IMR-90 (cell line): ENCODE results near the gene SELENBP1. TPM values are rescaled to one million over a fixed set of nuclear protein-coding genes. Genes with fewer than 3 reads are reported as not detected.
A peak's percentile ranks its signal among the peaks of the same experiment; 100 is the strongest.

Experiments used
- ATAC-seq: fragments of 200-7000 bp; cut with Tn5 transposase; 2 replicates; pipeline ENCODE4 v1.9.1; 2020; ENCODE audit warnings: low read depth, mild to moderate bottlenecking, moderate library complexity
- BruUV-seq: library from RNA; stranded (reverse); fragments of 400-500 nt; replicated peaks from 2 replicates; lab custom pipeline; 2021; lab: Mats Ljungman, UMichigan
- CTCF ChIA-PET: fragments of 300-600 bp; formaldehyde crosslinking; extraction: SDS; loops from one replicate; lab custom pipeline; 2021; ENCODE audit warnings: antibody characterized with exemption; lab: Yijun Ruan, JAX
- POLR2A ChIA-PET: fragments of 300-600 bp; sonication (Branson Sonifier 250); formaldehyde crosslinking; loops from one replicate; lab custom pipeline; 2022; ENCODE audit warnings: antibody characterized with exemption; ENCODE audit not compliant: unreplicated experiment; lab: Charles Lee
- DNase-seq: peaks from one replicate; pipeline ENCODE4 v3.0.0; 2013
- H2AFZ ChIP-seq: replicated peaks from 2 replicates; pipeline ENCODE3; 2013; ENCODE audit warnings: low read length, mild to moderate bottlenecking; ENCODE audit not compliant: poor library complexity
- H2AK5ac ChIP-seq: 2 replicates; pipeline ENCODE4 v1.6.1; 2013; ENCODE audit warnings: low read depth, low read length, inconsistent platforms
- H2AK9ac ChIP-seq: replicated peaks from 2 replicates; pipeline ENCODE3; 2013; ENCODE audit warnings: mild to moderate bottlenecking, low read depth, low read length, moderate library complexity; ENCODE audit not compliant: poor library complexity
- H2BK120ac ChIP-seq: 2 replicates; pipeline ENCODE4 v1.6.1; 2013; ENCODE audit warnings: low read depth, low read length, inconsistent platforms
- H2BK15ac ChIP-seq: 3 replicates; pipeline ENCODE4 v1.6.1; 2013; ENCODE audit warnings: low read depth, low read length, inconsistent platforms
- H2BK20ac ChIP-seq: 2 replicates; pipeline ENCODE4 v1.6.1; 2013; ENCODE audit warnings: low read depth, mild to moderate bottlenecking, inconsistent platforms, low read length, moderate library complexity
- H2BK5ac ChIP-seq: 2 replicates; pipeline ENCODE4 v1.6.1; 2013; ENCODE audit warnings: mild to moderate bottlenecking, low read depth, low read length, inconsistent platforms; ENCODE audit not compliant: poor library complexity, severe bottlenecking
- H3K14ac ChIP-seq: replicated peaks from 2 replicates; pipeline ENCODE4 v1.6.1; 2013; ENCODE audit warnings: low read depth, low read length, inconsistent platforms
- H3K18ac ChIP-seq: 2 replicates; pipeline ENCODE4 v1.6.1; 2013; ENCODE audit warnings: low read depth, low read length, control low read depth
- H3K23ac ChIP-seq: 2 replicates; pipeline ENCODE4 v1.6.1; 2013; ENCODE audit warnings: low read depth, low read length, inconsistent platforms
- H3K27ac ChIP-seq: 2 replicates; pipeline ENCODE4 v1.5.1; 2013; ENCODE audit warnings: mild to moderate bottlenecking, control low read depth, low read length; ENCODE audit not compliant: insufficient read depth
- H3K27me3 ChIP-seq: 2 replicates; pipeline ENCODE4 v1.6.1; 2013; ENCODE audit warnings: low read length; ENCODE audit not compliant: control insufficient read depth, insufficient read depth
- H3K36me3 ChIP-seq: 2 replicates; pipeline ENCODE4 v1.6.1; 2013; ENCODE audit warnings: low read length, mixed read lengths; ENCODE audit not compliant: control insufficient read depth, insufficient read depth
- H3K4ac ChIP-seq: 2 replicates; pipeline ENCODE4 v1.6.1; 2013; ENCODE audit warnings: low read depth, low read length, inconsistent platforms
- H3K4me1 ChIP-seq: 2 replicates; pipeline ENCODE4 v1.6.1; 2013; ENCODE audit warnings: low read length, mixed read lengths; ENCODE audit not compliant: control insufficient read depth, insufficient read depth
- H3K4me2 ChIP-seq: 2 replicates; pipeline ENCODE4 v1.6.1; 2013; ENCODE audit warnings: low read depth, mild to moderate bottlenecking, control low read depth, low read length, moderate library complexity
- H3K4me3 ChIP-seq: 2 replicates; pipeline ENCODE4 v1.5.1; 2013; ENCODE audit warnings: low read depth, mild to moderate bottlenecking, control low read depth, low read length, moderate library complexity; ENCODE audit not compliant: insufficient read depth
- H3K56ac ChIP-seq: 2 replicates; pipeline ENCODE4 v1.6.1; 2013; ENCODE audit warnings: low read length, inconsistent platforms; ENCODE audit not compliant: insufficient read depth; ENCODE audit errors: extremely low read depth
- H3K79me1 ChIP-seq, 2 experiments: 2 replicates each; pipeline ENCODE4 v1.6.1; 2013; ENCODE audit warnings: low read length in 2 of 2, inconsistent platforms in 1 of 2, low read depth in 1 of 2
- H3K9ac ChIP-seq: 2 replicates; pipeline ENCODE4 v1.6.1; 2013; ENCODE audit warnings: low read depth, low read length, control low read depth
- H3K9me1 ChIP-seq: 2 replicates; pipeline ENCODE4 v1.6.1; 2013; ENCODE audit warnings: low read length, inconsistent platforms; ENCODE audit not compliant: insufficient read depth
- H3K9me3 ChIP-seq: 2 replicates; pipeline ENCODE4 v1.6.1; 2013; ENCODE audit warnings: low read length; ENCODE audit not compliant: control insufficient read depth, insufficient read depth
- H4K20me1 ChIP-seq: 2 replicates; pipeline ENCODE4 v1.6.1; 2013; ENCODE audit warnings: low read length, inconsistent platforms; ENCODE audit not compliant: insufficient read depth
- H4K5ac ChIP-seq: 2 replicates; pipeline ENCODE4 v1.6.1; 2013; ENCODE audit warnings: mild to moderate bottlenecking, low read depth, low read length, control low read depth
- H4K8ac ChIP-seq, 2 experiments: 2 replicates each; pipeline ENCODE4 v1.6.1; 2013; ENCODE audit warnings: low read depth in 2 of 2, low read length in 2 of 2, control low read depth in 1 of 2, inconsistent platforms in 1 of 2
- H4K91ac ChIP-seq: 2 replicates; pipeline ENCODE4 v1.6.1; 2013; ENCODE audit warnings: low read depth, low read length, inconsistent platforms; ENCODE audit not compliant: insufficient read depth
- BHLHE40 ChIP-seq: fragments of 150-350 bp; IDR thresholded peaks from 2 replicates; pipeline ENCODE4 v1.6.1; 2016; ENCODE audit warnings: mild to moderate bottlenecking, low read depth, low read length
- POLR2A ChIP-seq: IDR thresholded peaks from 2 replicates; pipeline ENCODE4 v1.6.1; 2012; ENCODE audit warnings: mild to moderate bottlenecking, low read depth, low read length
- RAD21 ChIP-seq: IDR thresholded peaks from 2 replicates; pipeline ENCODE4 v1.6.1; 2012; ENCODE audit warnings: low read length, improper control_type of control experiment
- RCOR1 ChIP-seq: IDR thresholded peaks from 2 replicates; pipeline ENCODE4 v1.6.1; 2012; ENCODE audit warnings: mild to moderate bottlenecking, low read length, improper control_type of control experiment; ENCODE audit not compliant: insufficient replicate concordance
- RFX5 ChIP-seq: IDR thresholded peaks from 2 replicates; pipeline ENCODE4 v1.8.0; 2012; ENCODE audit warnings: low read depth, mild to moderate bottlenecking, low read length, moderate library complexity
- WGBS, 2 experiments: methylation state at CpG; one replicate each; pipeline versions ENCODE4 v1.1.5 to v1.1.7; 2013; ENCODE audit warnings: missing lambda C conversion rate in 2 of 2; ENCODE audit not compliant: insufficient read length in 1 of 2; ENCODE audit errors: extremely low coverage in 2 of 2; 5-methylcytosine and 5-hydroxymethylcytosine counted together
- dilution Hi-C: fragments of 300-500 bp; cut with HindIII; formaldehyde crosslinking; loops from one replicate; pipeline ENCODE4 v1.14.3; 2018; ENCODE audit warnings: low sequenced_read_pairs; ENCODE audit not compliant: unreplicated experiment
- in situ Hi-C: fragments of 300-500 bp; cut with MboI; formaldehyde crosslinking; loops from 3 replicates; pipeline ENCODE4 v1.14.3; 2019; ENCODE audit warnings: low sequenced_read_pairs, inconsistent platforms, mixed read lengths
- intact Hi-C: fragments of 100-400 bp; cut with micrococcal nuclease; formaldehyde crosslinking; loops from 2 replicates; pipeline ENCODE4 v1.10.0; 2022
- polyA plus RNA-seq, 3 experiments: library from polyadenylated mRNA; depleted of rRNA; stranded (reverse); fragments of >200 nt; gene quantifications; 2 replicates each; pipeline ENCODE4 v1.2.3, GENCODE V29; 2012; ENCODE audit warnings: low replicate concordance in 1 of 3
- total RNA-seq: library from RNA; depleted of rRNA; stranded (reverse); fragments of >200 nt; gene quantifications from 2 replicates; pipeline ENCODE4 v1.2.3, GENCODE V29; 2012

The SELENBP1 gene
- total and polyA plus RNA-seq, 2 of the 4 experiments (the other 2 are of a cell fraction) = 21.3 to 56.9 TPM

- TF ChIP-seq BHLHE40 (peak; percentile 90), POLR2A (peak; percentile 73), RFX5 (peak; percentile 98)
Observed at GRCh38 chr1:151346769-151347522, 25.6 kb downstream of the SELENBP1 start, which contains the start of gene RFX5 (continued).

DNA sequence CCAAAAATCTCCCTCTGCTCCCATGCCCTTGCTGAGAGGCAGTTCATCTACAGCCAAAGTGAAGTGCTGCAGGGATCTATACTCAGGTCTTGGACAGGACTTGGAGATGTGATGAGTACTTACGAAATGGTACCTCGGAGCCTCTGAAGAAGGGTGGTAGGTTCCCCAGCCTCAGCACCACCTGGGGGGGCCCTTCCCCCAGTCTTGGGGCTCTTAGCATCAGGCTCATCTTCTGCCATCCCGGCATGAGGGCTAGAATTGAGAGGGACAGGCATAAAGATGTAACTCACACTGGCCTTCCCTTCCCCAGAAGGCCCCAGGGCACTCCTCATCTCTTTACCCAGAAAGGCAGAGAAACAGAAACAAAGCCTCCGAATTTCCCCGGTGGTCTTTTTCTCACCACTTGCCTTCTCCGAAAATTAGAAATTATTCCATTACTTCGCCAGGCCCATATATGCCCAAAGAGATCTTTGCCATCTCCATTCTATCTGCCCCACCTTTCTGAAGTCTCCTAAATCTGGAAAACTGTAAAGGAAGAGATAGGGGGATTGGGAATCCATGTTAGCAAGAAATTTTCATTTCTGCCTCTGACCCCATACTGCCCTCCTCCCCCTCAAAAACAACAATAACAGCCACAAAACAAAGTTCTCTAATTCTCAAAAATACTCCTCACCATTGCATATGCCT is 26.3 kb downstream of the SELENBP1 start:
- H3K9ac ChIP-seq = peak overlapping the region; percentile 62
- peak overlapping the region; percentile 10; the same call in 1 of the 2 replicates for H2BK120ac ChIP-seq
- peak overlapping the region; percentile 26 for H4K91ac ChIP-seq
- peaks cover 23% of the 10 kb centered on the region for H3K36me3 ChIP-seq
- DNase-seq (no peak), ATAC-seq (no peak)
- H2BK5ac ChIP-seq = peak overlapping the region; percentile 44
- H2BK15ac ChIP-seq = no peak overlapping the region; the same call in 2 of the 3 replicates
- H4K5ac ChIP-seq = peak overlapping the region; percentile 23
- no peaks in the 10 kb centered on the region for H3K27me3 ChIP-seq
- peak overlapping the region; percentile 66 for H3K27ac ChIP-seq
- ChIA-PET CTCF (no interaction called here), POLR2A (interaction anchor here (0.6 kb wide), 1 partner anchor 24 kb away, joined by 6 read pairs; no protein-coding TSS in a partner anchor)
- no TSS peak for BruUV-seq
- peak overlapping the region; percentile 92 for H2AK9ac ChIP-seq
- H3K18ac ChIP-seq = peak overlapping the region; percentile 37; the same call in 1 of the 2 replicates
- intact Hi-C loops (no loop called here), in situ Hi-C loops (no loop called here), dilution Hi-C loops (no loop called here)
- H3K79me1 ChIP-seq = peaks cover 12 to 22% of the 10 kb centered on the region in 2 experiments
- peak overlapping the region; percentile 77 for H3K4me2 ChIP-seq
- H3K9me3 ChIP-seq = no peaks in the 10 kb centered on the region
- peak overlapping the region; percentile 73; the same call in 1 of the 2 replicates for H3K56ac ChIP-seq
- H3K9me1 ChIP-seq = peaks cover 10% of the 10 kb centered on the region
- peak overlapping the region; percentile 4; the same call in 1 of the 2 replicates for H3K23ac ChIP-seq
- H3K14ac ChIP-seq = peak overlapping the region; percentile 56
- no peaks in the 10 kb centered on the region for H4K20me1 ChIP-seq
- peak overlapping the region; percentile 67 for H3K4me3 ChIP-seq
- no peak overlapping the region; the same call in 1 of the 2 replicates for H2AK5ac ChIP-seq
- peak overlapping the region; percentile 46 to 96 for H4K8ac ChIP-seq
- WGBS, 2 experiments = 20% methylated on average over 1 of the region's 7 CpGs; no CpG with 5 or more reads in 1 of the 2 experiments
- peak overlapping the region; percentile 77 for H3K4ac ChIP-seq
- TF ChIP-seq RCOR1 (no peak), RAD21 (no peak), POLR2A (no peak)
- H3K4me1 ChIP-seq = peaks cover 7% of the 10 kb centered on the region
- H2BK20ac ChIP-seq = no peak overlapping the region
- peak overlapping the region; percentile 94 for H2AFZ ChIP-seq
